Stimulated activated naive CD4-positive, alpha-beta T cell treated with Interleukin-2 at 50 U/mL for 16 hours (primary cell): ENCODE measurements around the gene ELOVL1.

ENCODE experiments used
- DNase-seq: peaks from one replicate; lab custom pipeline; 2025; lab: John Stamatoyannopoulos, UW

The ELOVL1 gene

DNA sequence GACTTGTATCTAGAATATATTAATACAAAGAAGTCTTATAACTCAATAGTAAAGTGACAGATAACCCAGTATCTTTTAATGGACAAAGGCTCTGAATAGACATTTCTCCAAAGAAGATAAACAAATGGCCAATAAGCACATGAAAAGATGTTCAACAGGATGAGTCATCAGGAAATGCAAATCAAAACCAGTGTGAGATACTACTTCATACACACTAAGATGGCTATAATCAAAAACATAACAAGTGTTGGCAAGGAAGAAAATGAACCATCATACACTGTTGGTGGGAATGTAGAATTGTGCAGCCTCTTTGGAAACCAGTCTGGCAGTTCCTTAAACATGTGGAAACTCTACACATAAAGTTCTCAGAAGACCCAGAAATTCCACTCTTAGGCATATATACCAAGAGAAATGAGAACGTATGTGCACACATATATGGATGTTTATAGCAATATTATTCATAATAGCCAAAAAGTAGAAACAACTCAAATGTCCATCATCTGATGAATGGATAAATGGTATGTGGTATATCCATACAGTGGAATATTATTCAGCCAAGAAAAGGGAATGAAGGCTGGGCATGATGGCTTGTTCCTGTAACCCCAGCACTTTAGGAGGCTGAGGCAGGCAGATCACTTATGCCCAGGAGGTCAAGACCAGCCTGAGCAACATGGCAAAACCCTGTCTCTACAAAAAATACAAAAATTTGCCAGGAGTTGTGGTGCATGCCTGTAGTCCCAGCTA, 40.1 kb downstream of the ELOVL1 start:
- DNase-seq = no peak

- no peak for DNase-seq
These were observed 42.4 kb downstream of the ELOVL1 start for GRCh38 chr1:43325381-43325780.

DNA sequence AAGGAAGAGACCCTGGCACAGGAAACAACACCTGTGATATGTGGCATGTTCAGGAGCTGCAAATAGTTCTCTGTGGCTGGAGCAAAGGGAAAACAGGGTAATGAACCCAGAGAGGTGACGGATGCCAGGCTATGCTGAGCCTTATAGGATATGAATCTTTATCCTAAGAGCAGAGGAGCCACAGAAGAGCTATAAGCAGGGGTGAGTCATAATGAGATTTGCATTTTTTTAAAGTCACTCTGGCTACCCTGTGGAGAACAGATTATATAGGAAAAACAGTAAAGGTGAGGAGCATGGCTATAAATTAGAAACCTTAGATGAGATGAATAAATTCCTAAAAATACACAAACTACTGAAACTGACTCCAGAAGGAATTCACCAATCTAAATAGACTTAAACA, 43.0 kb downstream of the ELOVL1 start:
- no peak for DNase-seq

DNA sequence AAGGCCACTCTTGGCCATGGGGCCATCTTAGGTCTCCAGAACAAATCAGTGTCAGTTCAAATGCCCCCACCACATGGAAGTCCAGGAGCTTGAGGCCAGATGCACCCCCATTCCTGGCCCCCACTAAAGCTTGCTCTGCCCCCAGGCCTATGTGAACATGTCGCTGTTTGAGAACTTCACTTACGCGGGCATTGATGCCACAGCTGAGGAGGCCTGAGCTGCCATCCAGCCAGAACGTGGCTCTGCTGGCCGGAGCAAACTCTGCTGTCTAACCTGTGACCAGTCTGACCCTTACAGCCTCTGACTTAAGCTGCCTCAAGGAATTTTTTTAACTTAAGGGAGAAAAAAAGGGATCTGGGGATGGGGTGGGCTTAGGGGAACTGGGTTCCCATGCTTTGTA, 45.3 kb downstream of the ELOVL1 start:
- no peak for DNase-seq

DNA sequence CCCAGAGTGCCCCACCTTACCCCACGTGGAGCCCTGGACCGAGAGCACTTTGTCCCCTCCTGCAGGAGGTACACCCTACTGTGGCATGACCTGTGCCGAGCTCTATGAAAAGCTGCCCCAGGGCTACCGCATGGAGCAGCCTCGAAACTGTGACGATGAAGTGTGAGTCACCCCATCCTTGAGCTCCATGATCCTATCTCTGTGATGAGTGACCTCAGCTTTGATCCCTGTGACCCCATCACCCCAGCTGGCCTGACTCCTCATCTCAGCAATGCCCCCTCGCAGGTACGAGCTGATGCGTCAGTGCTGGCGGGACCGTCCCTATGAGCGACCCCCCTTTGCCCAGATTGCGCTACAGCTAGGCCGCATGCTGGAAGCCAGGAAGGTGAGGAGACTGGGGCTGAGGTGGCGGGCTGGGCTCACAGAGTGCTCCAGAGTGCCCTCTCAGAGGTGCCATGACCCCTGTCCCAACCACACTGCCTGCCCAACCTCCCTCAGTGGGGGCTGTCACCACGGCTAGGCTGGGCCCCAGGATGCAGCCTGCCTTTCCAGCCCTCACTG, 46.4 kb downstream of the ELOVL1 start:
- DNase-seq = no peak

- DNase-seq = no peak
These were observed 48.0 kb downstream of the ELOVL1 start for GRCh38 chr1:43319766-43320165.

DNA sequence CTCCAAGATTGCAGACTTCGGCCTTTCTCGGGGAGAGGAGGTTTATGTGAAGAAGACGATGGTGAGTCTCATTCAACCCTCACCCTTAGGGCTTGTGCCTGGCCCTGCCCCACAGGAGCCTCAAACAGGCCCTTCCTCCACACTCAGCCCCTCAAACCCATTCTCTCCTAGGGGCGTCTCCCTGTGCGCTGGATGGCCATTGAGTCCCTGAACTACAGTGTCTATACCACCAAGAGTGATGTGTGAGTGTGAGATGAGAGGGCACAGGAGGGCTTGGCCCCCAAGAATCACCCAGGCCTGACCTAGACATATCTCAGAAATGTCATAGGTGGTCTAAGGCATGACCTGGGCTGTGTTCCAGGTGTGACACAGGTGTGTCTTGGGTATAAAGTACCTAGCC, 48.5 kb downstream of the ELOVL1 start:
- no peak for DNase-seq

DNA sequence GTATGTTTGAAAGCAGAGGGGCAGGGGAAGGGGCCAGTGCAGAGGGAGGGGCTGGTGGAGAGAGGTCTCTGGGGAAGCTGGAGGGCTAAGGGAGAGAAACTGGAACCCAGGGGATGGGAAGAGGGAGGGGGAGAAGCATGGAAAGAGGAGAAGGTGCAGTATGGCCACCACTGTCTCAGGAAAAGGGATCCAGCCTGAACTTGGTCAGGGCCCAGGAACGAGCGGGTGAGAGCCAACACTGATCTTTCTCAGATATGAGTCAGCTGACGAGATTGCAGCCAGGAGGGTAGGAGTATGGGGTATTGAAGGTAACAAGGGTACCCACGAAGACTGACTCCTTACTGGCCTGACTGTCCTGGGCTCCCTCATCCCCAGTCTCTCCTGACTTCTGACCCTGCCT, 49.0 kb downstream of the ELOVL1 start:
- no peak for DNase-seq

GRCh38 chr1:43317817-43318471, 49.9 kb downstream of the ELOVL1 start:
- no peak for DNase-seq

DNA sequence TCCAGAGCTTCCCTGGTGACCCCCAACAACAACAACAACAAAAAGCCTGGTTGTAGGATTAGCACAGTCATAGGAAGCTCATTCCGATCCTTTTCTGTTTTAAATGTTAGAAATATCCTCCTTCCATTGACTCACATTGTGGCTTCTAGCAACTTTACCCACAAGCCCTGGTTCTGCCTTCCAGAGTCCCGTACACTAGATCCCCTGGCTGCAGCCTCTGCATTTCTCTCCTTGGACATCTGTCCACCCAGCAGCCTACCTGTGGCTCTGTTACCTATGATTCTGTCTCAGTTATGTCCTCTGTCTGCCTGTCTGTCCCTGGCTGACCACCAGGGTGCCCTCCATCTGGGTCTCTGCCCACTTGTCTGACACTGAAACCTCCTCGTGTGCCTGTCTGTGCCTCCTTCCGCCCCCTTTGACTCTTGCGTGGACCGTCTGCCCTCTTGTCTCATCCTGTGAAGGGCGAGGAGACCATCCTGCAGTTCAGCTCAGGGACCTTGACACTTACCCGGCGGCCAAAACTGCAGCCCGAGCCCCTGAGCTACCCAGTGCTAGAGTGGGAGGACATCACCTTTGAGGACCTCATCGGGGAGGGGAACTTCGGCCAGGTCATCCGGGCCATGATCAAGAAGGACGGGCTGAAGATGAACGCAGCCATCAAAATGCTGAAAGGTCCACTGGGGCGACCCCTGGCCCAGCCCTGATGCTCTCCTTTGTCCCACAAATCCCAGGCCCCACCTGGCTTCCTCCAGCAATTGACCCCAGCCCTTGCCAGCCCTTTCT, 50.9 kb downstream of the ELOVL1 start:
- DNase-seq = no peak

DNA sequence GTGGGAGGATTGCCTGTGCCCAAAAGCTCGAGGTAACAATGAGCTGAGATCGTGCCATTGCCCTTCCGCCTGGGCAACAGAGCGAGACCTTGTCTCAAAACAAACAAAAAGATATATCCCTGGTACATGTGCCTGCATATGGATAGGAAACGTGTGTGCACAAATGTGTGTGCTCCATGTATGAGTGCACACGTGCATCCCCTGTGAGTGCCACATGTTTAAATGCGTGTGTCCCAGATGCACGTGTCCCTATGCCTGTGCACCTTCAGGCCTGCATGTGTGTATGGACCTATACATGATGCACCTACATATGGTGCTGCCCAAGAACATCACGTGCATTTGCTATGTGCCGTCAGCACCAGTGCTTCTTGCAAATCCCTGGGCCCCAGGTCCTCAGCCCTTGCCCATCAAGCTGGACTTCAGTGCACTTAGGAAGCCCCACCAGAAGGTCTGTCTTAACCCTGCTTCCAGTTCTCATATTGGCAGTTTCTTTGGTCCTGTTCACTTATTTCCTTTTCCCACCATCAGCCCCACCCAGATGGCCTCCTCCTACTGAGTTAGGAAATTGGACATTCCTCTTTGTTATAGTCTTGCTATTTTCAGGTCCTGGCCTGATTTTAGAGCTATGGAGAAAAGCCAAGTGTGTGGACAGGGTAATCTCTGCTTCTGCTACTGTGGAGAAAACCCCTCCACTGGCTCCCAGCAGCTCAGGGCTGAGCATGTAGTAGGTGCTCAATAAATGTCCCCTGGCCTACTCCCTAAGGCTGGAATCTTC, 51.7 kb downstream of the ELOVL1 start:
- DNase-seq = no peak

DNA sequence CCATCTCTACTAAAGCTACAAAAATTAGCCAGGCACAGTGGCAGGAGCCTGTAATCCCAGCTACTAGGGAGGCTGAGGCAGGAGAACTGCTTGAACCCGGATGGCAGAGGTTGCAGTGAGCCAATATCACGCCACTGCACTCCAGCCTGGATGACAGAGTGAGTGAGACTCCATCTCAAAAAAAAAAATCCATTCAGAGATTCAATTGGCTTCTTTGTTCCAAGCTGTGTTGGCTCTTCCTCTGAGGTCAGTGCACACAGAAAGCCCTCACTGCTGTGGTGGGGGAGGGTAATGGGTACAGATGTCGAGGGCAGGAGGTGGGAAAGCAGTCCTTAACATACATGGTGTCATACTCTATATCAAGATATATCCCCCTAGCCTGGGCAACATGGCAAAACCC, 52.3 kb downstream of the ELOVL1 start:
- DNase-seq = no peak

DNA sequence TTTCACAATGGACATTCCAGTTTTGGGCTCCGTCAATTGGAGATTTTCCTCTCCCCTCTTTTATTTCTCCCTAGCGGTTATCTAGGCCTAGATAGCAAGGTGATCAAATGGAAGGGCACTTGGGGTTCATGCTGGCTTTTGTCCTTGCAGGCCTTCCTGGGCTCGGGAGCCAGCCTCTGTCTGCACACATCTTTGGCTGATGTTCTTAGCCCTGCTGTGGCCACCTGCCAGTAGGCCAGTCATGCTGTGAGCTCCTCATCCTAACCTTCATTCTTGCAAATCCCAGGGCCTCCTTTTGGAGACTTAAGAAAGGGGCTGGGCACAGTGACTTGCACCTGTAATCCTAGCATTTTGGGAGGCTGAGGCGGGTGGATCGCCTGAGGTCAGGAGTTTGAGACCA, 53.6 kb downstream of the ELOVL1 start:
- no peak for DNase-seq

DNA sequence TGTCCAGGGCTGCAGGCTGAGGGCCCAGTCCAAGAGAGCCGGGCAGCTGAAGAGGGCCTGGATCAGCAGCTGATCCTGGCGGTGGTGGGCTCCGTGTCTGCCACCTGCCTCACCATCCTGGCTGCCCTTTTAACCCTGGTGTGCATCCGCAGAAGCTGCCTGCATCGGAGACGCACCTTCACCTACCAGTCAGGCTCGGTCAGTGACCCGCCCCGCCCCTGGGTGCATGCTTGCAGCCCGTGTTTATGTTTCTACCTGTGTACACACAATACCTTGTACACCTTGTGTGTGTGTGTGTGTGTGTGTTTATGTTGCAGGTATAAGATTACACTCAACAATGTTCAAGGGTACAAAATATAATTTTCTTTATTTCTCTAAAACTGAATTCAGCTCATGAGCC, 54.0 kb downstream of the ELOVL1 start:
- DNase-seq = no peak
